GM18858 (cell line): ENCODE results near the gene NGEF.
"Not testable (repeated sequence)": the region's sequence is repeated elsewhere in the genome, so short reads cannot be mapped to it uniquely, and the experiment has no call there.

Source experiments
- ATAC-seq: cut with Tn5 transposase; IDR thresholded peaks from one replicate; pipeline ENCODE4 v1.9.1; 2021; ENCODE audit not compliant: unreplicated experiment

NGEF gene

GRCh38 chr2:232852081-232852480, 161.0 kb downstream of the NGEF start:
- not testable (repeated sequence) for ATAC-seq

DNA sequence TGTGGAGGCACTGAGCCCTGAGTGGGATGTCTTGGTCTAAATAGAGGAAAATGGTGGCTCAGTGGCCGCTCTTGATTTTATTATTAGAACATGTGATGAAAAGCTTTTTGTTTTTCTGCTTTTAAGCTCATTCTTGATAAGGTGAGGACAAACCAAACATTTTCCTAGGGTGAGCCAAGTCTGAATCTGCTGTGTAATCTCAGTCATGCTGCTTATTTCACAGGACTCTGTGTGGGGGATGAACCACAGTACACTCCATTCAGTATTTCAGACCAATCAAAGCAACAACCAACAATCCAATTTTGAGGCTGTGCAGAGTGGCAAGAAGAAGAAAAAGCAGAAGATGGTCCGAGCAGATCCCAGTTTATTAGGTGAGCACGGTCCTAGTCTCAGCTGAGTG, 163.0 kb downstream of the NGEF start:
- no peak for ATAC-seq

- ATAC-seq: no peak
Observed at GRCh38 chr2:232846055-232846454, 167.0 kb downstream of the NGEF start.

GRCh38 chr2:232843834-232844233, 169.2 kb downstream of the NGEF start:
- ATAC-seq: no peak

GRCh38 chr2:232842689-232843088, 170.4 kb downstream of the NGEF start:
- no peak for ATAC-seq

DNA sequence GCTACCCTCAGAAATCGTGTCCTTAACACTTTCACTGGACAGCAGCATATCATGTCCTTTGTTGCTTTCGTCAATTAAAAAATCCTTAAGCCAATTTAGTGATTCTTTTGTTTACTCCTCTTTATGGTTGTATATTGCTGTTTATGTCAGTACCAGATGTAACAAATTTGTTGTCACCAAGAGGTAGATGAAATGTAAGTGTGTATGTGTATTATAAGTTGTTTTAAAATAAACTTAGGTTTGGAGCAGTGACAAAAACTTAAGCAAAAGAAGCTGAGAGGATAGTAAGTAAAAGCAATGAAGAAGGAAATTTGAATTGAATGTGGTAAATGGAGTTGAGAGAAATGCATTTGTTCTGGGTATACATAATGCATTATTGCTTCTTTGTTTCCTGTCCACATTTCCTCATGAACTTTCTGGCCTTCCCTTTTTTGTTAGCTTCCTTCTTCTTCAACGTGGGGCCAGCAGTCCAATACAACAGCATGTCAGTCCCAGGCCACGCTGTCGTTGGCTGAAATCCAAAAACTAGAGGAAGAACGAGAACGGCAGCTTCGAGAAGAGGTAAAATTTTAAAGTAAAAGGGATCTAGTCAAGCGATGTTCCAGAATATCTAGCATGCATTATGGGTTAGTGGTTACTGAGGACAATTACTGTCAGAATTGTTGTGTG, 173.5 kb downstream of the NGEF start:
- no peak for ATAC-seq

DNA sequence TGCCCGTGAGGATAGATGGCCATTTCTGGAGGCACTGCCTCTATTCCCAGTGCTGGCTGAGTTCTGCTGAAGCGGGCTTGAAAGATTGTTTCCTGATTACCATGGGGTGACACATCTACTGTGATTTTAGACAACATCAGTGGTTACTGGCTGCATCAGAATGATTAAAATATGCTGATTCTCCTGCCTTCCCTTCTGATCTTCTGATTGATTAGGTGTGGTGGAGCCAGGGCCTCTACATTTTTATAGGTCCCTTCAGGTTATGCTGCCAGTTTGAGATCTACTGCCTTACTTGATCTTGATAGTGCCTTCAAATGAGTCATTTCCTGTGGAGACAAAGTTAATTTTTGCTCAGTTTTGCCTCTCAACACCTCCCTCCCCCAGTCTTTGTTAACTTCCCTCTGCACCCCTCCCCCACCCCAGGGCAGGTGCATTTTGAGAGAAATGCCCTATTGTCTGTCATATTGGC, 174.6 kb downstream of the NGEF start:
- no peak for ATAC-seq

- no peak for ATAC-seq
Observed at GRCh38 chr2:232836934-232837333, 176.1 kb downstream of the NGEF start.

GRCh38 chr2:232835687-232836208, 177.3 kb downstream of the NGEF start:
- ATAC-seq: no peak

- no peak for ATAC-seq
Observed at GRCh38 chr2:232833830-232834229, 179.2 kb downstream of the NGEF start.

DNA sequence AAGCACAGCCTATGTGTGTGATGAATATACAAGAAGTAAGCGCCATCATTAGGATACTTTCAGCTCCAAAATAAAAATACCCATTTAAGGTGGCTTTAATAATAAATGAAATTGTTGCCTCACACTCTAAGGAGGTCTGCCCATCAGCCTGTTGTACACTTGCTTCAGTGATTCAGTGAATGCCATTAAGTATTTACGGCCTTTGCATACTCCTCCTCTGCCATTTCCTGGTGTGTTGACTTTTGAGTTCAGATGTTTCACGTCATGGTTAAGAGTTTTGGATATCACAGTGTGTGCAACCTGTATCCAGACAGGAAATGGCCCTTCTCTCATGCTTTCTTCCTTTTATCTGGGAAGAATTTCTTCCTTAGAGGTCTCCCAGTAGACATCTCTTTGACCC, 181.6 kb downstream of the NGEF start:
- ATAC-seq: no peak

DNA sequence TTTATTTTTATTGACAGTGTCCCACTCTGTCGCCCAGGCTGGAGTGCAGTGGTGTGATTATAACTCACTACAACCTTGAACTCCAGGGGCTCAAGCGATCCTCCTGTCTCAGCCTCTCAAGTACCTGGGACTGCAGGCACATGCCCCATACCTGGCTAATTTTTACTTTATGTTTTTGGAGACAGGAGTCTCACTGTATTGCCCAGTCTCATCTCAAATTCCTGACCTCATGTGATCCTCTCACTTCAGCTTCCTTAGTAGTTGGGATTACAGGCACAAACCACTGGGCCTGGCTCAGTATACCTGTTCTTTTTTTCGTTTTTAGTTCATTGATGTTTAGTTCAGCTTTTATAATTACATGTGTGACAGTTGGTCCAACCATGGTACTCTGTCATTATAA, 183.1 kb downstream of the NGEF start:
- ATAC-seq: no peak
